ENCODE data around the gene GPC5.
"Not testable (repeated sequence)": the region's sequence is repeated elsewhere in the genome, so short reads cannot be mapped to it uniquely, and the experiment has no call there.

The GPC5 gene

DNA sequence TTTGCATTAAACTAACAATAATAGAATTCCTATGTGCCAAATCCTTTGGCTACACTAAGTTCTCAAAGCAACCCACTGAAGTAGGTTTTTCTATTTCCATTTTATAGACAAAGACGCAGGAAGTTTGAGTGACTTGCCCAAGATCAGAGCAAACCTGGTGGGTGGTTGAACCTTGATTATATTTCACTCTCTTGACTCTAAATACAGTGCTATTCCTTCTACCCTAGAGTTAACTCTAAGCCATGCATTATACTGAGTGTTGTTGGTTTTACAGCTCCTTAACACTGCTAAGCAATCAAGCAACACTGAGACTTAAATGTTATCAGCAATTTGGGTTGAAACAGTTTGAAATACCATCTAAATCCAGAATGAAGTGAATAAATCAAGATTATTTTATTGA, 1014.6 kb downstream of the GPC5 start:
- no peak for DNase-seq

DNA sequence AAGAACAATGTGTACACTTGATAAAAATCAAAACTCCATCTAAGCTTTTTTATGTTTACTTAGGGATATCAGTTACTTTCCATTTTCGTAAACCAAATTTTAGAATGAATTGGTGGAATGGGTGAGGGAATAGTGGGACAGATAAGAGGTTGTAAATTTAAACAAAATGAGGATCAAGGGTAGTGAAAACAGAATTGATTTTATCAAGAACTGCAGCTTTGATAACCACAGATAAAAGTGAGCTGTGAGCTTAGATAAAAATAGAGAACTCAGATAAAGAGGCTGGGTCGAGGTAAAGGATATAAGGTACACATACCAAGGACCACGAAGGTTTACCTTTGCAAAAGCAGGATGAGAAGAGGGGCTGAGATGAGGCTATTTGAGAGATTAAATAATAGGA, 1015.0 kb downstream of the GPC5 start:
- DNase-seq: no peak

- no peak for DNase-seq
Observed at GRCh38 chr13:92414851-92415250, 1016.4 kb downstream of the GPC5 start.

GRCh38 chr13:92415781-92416180, 1017.4 kb downstream of the GPC5 start:
- no peak for DNase-seq

DNA sequence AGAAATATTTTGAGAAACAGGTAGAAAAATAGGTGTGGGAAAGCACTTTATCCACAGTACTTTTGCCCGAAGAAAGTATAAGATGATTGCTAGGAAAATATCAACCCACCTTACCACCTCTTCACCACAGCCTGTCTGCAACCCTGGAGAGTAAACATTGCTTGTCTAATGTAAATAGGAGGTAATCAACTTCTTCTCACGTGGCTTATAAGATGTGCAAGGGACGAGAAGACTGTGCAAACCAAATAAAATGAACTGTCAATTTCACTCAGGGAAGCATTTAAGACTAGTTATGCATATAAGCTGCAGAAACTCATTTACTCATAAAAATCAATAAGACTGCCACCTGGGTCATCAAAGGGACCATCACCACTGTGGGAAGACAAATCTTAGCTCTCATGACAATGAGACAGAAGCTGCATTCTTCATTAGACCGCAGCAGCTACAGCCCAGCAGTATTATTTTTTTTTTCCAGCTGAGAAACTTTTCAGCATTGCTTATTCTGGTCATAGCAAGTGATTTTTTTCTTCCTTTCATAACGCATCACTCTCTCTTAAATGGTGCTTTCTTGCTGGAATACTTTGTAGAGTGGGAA, 1020.5 kb downstream of the GPC5 start:
- no peak for DNase-seq

DNA sequence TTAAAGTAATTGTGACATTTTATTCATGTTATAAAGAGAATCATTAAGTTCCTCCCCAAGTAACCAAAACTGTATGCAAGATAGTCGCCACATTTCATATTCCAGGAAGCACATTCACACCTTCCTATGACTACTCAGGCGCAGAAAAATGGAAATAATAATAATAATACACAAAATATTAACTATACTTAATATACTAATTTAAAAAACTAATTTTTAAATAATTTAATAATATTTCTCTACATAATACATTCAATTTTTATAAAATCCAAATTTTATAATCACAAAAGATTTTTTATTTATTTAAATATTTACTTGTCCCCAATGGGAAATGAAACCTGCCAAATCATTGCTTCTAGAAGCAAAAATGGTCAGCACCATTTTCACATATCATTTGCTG, 1030.8 kb downstream of the GPC5 start:
- no peak for DNase-seq

DNA sequence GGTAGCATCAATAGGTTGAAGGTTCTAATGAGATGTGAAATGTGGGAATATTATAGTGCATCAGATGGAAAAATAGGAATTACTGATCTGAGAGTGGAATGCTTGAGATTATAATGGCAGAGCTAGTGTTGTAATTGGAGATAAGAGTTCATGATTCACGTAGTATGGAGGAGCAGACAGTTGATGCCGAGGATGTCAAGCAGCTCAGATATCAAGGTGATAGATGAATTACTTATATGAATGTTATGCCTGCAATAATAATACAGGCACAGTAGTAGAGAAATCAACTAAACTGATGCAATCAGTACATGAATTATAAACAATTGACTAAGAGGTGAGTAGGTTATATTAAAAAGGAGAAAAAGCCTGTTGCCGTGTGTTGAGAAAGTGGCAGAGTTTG, 1035.0 kb downstream of the GPC5 start:
- no peak for DNase-seq

- no peak for DNase-seq
Observed at GRCh38 chr13:92433963-92434362, 1035.5 kb downstream of the GPC5 start.

GRCh38 chr13:92436924-92437323, 1038.5 kb downstream of the GPC5 start:
- no peak for DNase-seq

- no peak for DNase-seq
Observed at GRCh38 chr13:92444244-92444643, 1045.8 kb downstream of the GPC5 start.

GRCh38 chr13:92451060-92451459, 1052.6 kb downstream of the GPC5 start:
- no peak for DNase-seq

- no peak for DNase-seq
Observed at GRCh38 chr13:92452840-92453239, 1054.4 kb downstream of the GPC5 start.

- no peak for DNase-seq
Observed at GRCh38 chr13:92459306-92459705, 1060.9 kb downstream of the GPC5 start.

DNA sequence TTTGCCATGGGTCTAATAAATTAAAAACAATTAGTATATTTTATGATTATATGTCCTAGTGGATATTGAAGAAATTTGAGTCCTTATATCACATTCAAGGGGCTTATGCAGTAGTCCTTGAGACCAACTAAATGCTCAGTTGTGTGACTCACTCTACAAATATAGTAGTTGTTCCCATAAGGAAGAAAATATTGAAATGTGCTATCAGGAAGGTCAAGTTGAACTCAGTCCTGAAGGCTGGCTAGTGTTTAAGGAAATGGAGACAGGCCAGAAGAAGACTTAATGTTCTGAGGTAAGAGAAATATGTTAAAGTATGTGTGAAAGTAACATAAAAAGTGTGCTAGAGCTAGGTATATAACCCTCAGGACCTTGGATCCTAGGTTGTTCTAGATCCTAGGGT, 1062.1 kb downstream of the GPC5 start:
- no peak for DNase-seq

- DNase-seq: no peak
Observed at GRCh38 chr13:92461402-92461801, 1063.0 kb downstream of the GPC5 start.

- DNase-seq: no peak
Observed at GRCh38 chr13:92461831-92462230, 1063.4 kb downstream of the GPC5 start.

- no peak for DNase-seq
Observed at GRCh38 chr13:92463134-92463533, 1064.7 kb downstream of the GPC5 start.

- DNase-seq: no peak
Observed at GRCh38 chr13:92473765-92474475, 1075.5 kb downstream of the GPC5 start.

DNA sequence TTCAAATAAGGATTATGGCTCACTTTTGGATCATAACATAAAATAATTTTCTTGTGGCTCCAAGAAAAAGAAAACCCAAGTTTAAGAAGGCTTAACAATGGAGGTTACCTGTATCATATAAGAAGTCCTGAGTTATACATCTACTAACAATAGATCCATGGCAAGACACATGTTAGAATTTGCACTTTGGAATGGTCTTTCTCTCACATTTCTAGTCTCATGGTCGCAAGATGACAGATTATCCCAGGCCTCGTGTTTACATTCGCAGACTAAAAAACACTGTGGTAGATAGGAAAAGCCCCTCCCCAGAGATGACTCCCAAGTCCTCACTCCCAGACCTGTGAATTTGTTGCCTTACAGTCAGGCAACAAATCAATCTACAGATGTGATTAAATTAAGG, 1082.0 kb downstream of the GPC5 start:
- DNase-seq: no peak

DNA sequence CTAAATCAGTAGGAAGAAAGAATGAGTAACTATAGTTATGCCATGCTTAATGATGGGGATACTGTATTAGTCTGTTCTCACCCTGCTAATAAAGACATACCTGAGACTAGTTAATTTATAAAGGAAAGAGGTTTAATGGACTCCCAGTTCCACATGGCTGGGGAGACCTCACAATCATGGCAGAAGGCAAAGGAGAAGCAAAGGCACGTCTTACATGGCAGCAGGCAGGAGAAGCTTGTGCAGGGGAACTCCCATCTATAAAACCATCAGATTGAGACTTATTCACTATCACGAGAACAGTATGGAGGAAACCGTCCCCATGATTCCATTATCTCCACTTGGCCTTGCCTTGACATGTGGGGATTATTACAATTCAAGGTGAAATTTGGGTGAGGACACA, 1084.4 kb downstream of the GPC5 start:
- DNase-seq: not testable (repeated sequence)

DNA sequence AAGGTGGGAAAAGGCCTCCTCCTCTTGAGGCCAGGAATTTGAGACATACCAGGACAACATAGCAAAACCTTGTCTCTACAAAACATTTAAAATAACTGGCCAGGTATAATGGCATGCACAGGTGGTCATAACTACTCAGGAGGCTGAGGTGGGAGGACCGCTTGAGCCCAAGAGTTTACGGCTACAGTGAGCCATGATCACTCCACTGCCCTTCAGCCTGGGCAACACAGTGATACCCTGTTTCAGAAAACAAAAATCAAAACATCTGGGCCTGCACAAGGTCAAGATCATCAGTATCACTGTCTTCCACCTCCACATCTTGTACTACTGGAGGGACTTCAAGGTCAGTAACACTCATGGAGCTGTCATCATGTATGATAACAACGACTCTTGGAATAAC, 1085.5 kb downstream of the GPC5 start:
- DNase-seq: no peak

GRCh38 chr13:92487238-92487637, 1088.8 kb downstream of the GPC5 start:
- no peak for DNase-seq

DNA sequence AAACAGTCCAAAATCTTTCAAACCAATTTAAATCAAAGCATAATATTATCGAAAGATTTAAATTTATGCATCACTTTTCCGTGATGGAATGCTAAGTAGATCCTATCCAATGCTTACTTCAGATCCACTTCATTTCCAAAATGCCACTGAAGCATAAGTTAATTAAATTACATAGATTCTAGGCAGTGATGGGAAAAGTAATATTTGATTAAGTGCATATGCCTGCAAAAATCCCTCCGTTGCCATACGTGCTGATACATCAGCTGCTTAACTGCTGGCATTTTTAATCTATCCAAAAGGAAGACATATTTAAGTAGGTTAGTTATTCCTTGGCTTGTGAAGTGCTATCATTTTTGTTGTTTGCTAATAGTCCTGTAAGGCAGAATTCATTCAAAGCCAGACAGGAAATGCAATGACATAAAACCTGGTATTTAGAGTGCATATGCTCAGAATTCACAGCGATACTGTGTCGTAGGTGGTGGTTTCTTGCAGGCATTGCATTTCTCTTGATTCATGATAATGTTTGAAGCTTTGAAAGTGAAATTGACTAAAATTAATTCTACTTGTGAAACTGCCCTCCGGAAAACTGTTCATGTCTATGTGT, 1089.9 kb downstream of the GPC5 start:
- DNase-seq: no peak

GRCh38 chr13:92491839-92492238, 1093.4 kb downstream of the GPC5 start:
- no peak for DNase-seq

- DNase-seq: no peak
Observed at GRCh38 chr13:92494915-92495314, 1096.5 kb downstream of the GPC5 start.

All from CD4-positive, alpha-beta T cell treated with Interleukin-6 for 4 hours (primary cell).